ENCODE measurements around the gene MSH5. TPM values are rescaled to one million over a fixed set of nuclear protein-coding genes. Genes with fewer than 3 reads are reported as not detected.

Gene MSH5
- total and polyA plus RNA-seq, 2 experiments from 2014 or later = 12.1 to 23.9 TPM

Small RNA genes lying within 50 kb of the gene (microRNA-seq; reads per million reads assigned to microRNA genes)
- gene MIR4646 = not detected

Small RNA genes lying within 50 kb of the gene (small RNA-seq; reads per million reads assigned to genes)
- gene LY6G6D (ENCODE audit: low replicate concordance) (not detected), gene MIR4646 (ENCODE audit: low replicate concordance) (not detected), gene MSH5-SAPCD1 (ENCODE audit: low replicate concordance) (not detected), gene RF00019 (ENCODE audit: low replicate concordance) (not detected), gene RNU6-850P (ENCODE audit: low replicate concordance) (not detected), gene SAPCD1 (ENCODE audit: low replicate concordance) (not detected)

Other genes with a start within 250 kb of the MSH5 start
Only the 30 nearest of the 43 such genes appear.
- not detected in 2 replicates for gene LTB, start 157.6 kb upstream of the MSH5 start, total RNA-seq (2014; rRNA removed; shearing (Covaris generic))
- gene LTB, start 157.6 kb upstream of the MSH5 start, polyA plus RNA-seq (2016; fragmentation: Nextera tagmentation; extraction: Ambion mirVana) = 0.83 and 1.7 TPM in 2 replicates
- not detected in 2 replicates for gene LST1, start 153.7 kb upstream of the MSH5 start, total RNA-seq (2014; rRNA removed; shearing (Covaris generic))
- 0.37 TPM in 1 of 2 replicates, not detected in the other for gene LST1, start 153.7 kb upstream of the MSH5 start, polyA plus RNA-seq (2016; fragmentation: Nextera tagmentation; extraction: Ambion mirVana)
- not detected in 2 replicates for gene NCR3, start 147.0 kb upstream of the MSH5 start, total RNA-seq (2014; rRNA removed; shearing (Covaris generic))
- gene NCR3, start 147.0 kb upstream of the MSH5 start, polyA plus RNA-seq (2016; fragmentation: Nextera tagmentation; extraction: Ambion mirVana) = not detected in 2 replicates
- 6.2 and 13.3 TPM in 2 replicates for gene AIF1, start 124.8 kb upstream of the MSH5 start, total RNA-seq (2014; rRNA removed; shearing (Covaris generic))
- 33.7 and 36.2 TPM in 2 replicates for gene AIF1, start 124.8 kb upstream of the MSH5 start, polyA plus RNA-seq (2016; fragmentation: Nextera tagmentation; extraction: Ambion mirVana)
- gene PRRC2A, start 119.3 kb upstream of the MSH5 start, total RNA-seq (2014; rRNA removed; shearing (Covaris generic)) = 223 and 273 TPM in 2 replicates
- gene PRRC2A, start 119.3 kb upstream of the MSH5 start, polyA plus RNA-seq (2016; fragmentation: Nextera tagmentation; extraction: Ambion mirVana) = 213 and 238 TPM in 2 replicates
- 289 and 292 TPM in 2 replicates for gene BAG6, start 87.3 kb upstream of the MSH5 start, total RNA-seq (2014; rRNA removed; shearing (Covaris generic))
- 169 and 183 TPM in 2 replicates for gene BAG6, start 87.3 kb upstream of the MSH5 start, polyA plus RNA-seq (2016; fragmentation: Nextera tagmentation; extraction: Ambion mirVana)
- 1.2 and 4.2 TPM in 2 replicates for gene APOM, start 84.1 kb upstream of the MSH5 start, total RNA-seq (2014; rRNA removed; shearing (Covaris generic))
- 10.0 and 10.7 TPM in 2 replicates for gene APOM, start 84.1 kb upstream of the MSH5 start, polyA plus RNA-seq (2016; fragmentation: Nextera tagmentation; extraction: Ambion mirVana)
- 12.8 and 15.0 TPM in 2 replicates for gene C6orf47, start 79.2 kb upstream of the MSH5 start, total RNA-seq (2014; rRNA removed; shearing (Covaris generic))
- gene C6orf47, start 79.2 kb upstream of the MSH5 start, polyA plus RNA-seq (2016; fragmentation: Nextera tagmentation; extraction: Ambion mirVana) = 9.4 TPM in 2 replicates
- 24.6 and 27.1 TPM in 2 replicates for gene GPANK1, start 75.0 kb upstream of the MSH5 start, total RNA-seq (2014; rRNA removed; shearing (Covaris generic))
- gene GPANK1, start 75.0 kb upstream of the MSH5 start, polyA plus RNA-seq (2016; fragmentation: Nextera tagmentation; extraction: Ambion mirVana) = 49.2 and 54.0 TPM in 2 replicates
- 210 and 260 TPM in 2 replicates for gene CSNK2B, start 73.9 kb upstream of the MSH5 start, total RNA-seq (2014; rRNA removed; shearing (Covaris generic))
- 271 and 282 TPM in 2 replicates for gene CSNK2B, start 73.9 kb upstream of the MSH5 start, polyA plus RNA-seq (2016; fragmentation: Nextera tagmentation; extraction: Ambion mirVana)
- gene LY6G5B, start 70.0 kb upstream of the MSH5 start, total RNA-seq (2014; rRNA removed; shearing (Covaris generic)) = 3.8 and 7.9 TPM in 2 replicates
- gene LY6G5B, start 70.0 kb upstream of the MSH5 start, polyA plus RNA-seq (2016; fragmentation: Nextera tagmentation; extraction: Ambion mirVana) = 8.4 and 8.5 TPM in 2 replicates
- 1.1 TPM in 1 of 2 replicates, not detected in the other for gene LY6G5C, start 58.9 kb upstream of the MSH5 start, total RNA-seq (2014; rRNA removed; shearing (Covaris generic))
- gene LY6G5C, start 58.9 kb upstream of the MSH5 start, polyA plus RNA-seq (2016; fragmentation: Nextera tagmentation; extraction: Ambion mirVana) = 2.1 TPM in 2 replicates
- 29.7 and 37.0 TPM in 2 replicates for gene ABHD16A, start 36.7 kb upstream of the MSH5 start, total RNA-seq (2014; rRNA removed; shearing (Covaris generic))
- gene ABHD16A, start 36.7 kb upstream of the MSH5 start, polyA plus RNA-seq (2016; fragmentation: Nextera tagmentation; extraction: Ambion mirVana) = 25.9 and 26.9 TPM in 2 replicates
- gene LY6G6F, start 33.1 kb upstream of the MSH5 start, total RNA-seq (2014; rRNA removed; shearing (Covaris generic)) = not detected in 2 replicates
- not detected in 2 replicates for gene LY6G6F, start 33.1 kb upstream of the MSH5 start, polyA plus RNA-seq (2016; fragmentation: Nextera tagmentation; extraction: Ambion mirVana)
- gene LY6G6D, start 24.7 kb upstream of the MSH5 start, total RNA-seq (2014; rRNA removed; shearing (Covaris generic)) = not detected in 2 replicates
- not detected in 2 replicates for gene LY6G6D, start 24.7 kb upstream of the MSH5 start, polyA plus RNA-seq (2016; fragmentation: Nextera tagmentation; extraction: Ambion mirVana)
- not detected in 2 replicates for gene LY6G6C, start 18.3 kb upstream of the MSH5 start, total RNA-seq (2014; rRNA removed; shearing (Covaris generic))
- 0.23 TPM in 1 of 2 replicates, not detected in the other for gene LY6G6C, start 18.3 kb upstream of the MSH5 start, polyA plus RNA-seq (2016; fragmentation: Nextera tagmentation; extraction: Ambion mirVana)
- gene MPIG6B, start 16.6 kb upstream of the MSH5 start, total RNA-seq (2014; rRNA removed; shearing (Covaris generic)) = not detected in 2 replicates
- gene MPIG6B, start 16.6 kb upstream of the MSH5 start, polyA plus RNA-seq (2016; fragmentation: Nextera tagmentation; extraction: Ambion mirVana) = 0.12 and 0.13 TPM in 2 replicates
- gene DDAH2, start 10.7 kb upstream of the MSH5 start, total RNA-seq (2014; rRNA removed; shearing (Covaris generic)) = 58.7 and 62.2 TPM in 2 replicates
- 65.0 and 65.1 TPM in 2 replicates for gene DDAH2, start 10.7 kb upstream of the MSH5 start, polyA plus RNA-seq (2016; fragmentation: Nextera tagmentation; extraction: Ambion mirVana)
- gene CLIC1, start 3.5 kb upstream of the MSH5 start, total RNA-seq (2014; rRNA removed; shearing (Covaris generic)) = 226 and 269 TPM in 2 replicates
- gene CLIC1, start 3.5 kb upstream of the MSH5 start, polyA plus RNA-seq (2016; fragmentation: Nextera tagmentation; extraction: Ambion mirVana) = 269 and 296 TPM in 2 replicates
- 3.9 TPM in 1 of 2 replicates, not detected in the other for gene SAPCD1, start 22.7 kb downstream of the MSH5 start, total RNA-seq (2014; rRNA removed; shearing (Covaris generic))
- gene SAPCD1, start 22.7 kb downstream of the MSH5 start, polyA plus RNA-seq (2016; fragmentation: Nextera tagmentation; extraction: Ambion mirVana) = 4.5 and 5.0 TPM in 2 replicates
- 0.07 and 0.12 TPM in 2 replicates for gene VWA7, start 37.3 kb downstream of the MSH5 start, total RNA-seq (2014; rRNA removed; shearing (Covaris generic))
- 0.36 and 0.75 TPM in 2 replicates for gene VWA7, start 37.3 kb downstream of the MSH5 start, polyA plus RNA-seq (2016; fragmentation: Nextera tagmentation; extraction: Ambion mirVana)
- 137 and 153 TPM in 2 replicates for gene VARS1, start 55.7 kb downstream of the MSH5 start, total RNA-seq (2014; rRNA removed; shearing (Covaris generic))
- gene VARS1, start 55.7 kb downstream of the MSH5 start, polyA plus RNA-seq (2016; fragmentation: Nextera tagmentation; extraction: Ambion mirVana) = 66.0 and 71.2 TPM in 2 replicates
- 93.5 and 106 TPM in 2 replicates for gene LSM2, start 67.0 kb downstream of the MSH5 start, total RNA-seq (2014; rRNA removed; shearing (Covaris generic))
- 140 and 143 TPM in 2 replicates for gene LSM2, start 67.0 kb downstream of the MSH5 start, polyA plus RNA-seq (2016; fragmentation: Nextera tagmentation; extraction: Ambion mirVana)
- gene HSPA1L, start 75.3 kb downstream of the MSH5 start, total RNA-seq (2014; rRNA removed; shearing (Covaris generic)) = 0.50 and 0.83 TPM in 2 replicates
- 0.44 and 0.49 TPM in 2 replicates for gene HSPA1L, start 75.3 kb downstream of the MSH5 start, polyA plus RNA-seq (2016; fragmentation: Nextera tagmentation; extraction: Ambion mirVana)
- 57.1 and 58.3 TPM in 2 replicates for gene HSPA1A, start 75.5 kb downstream of the MSH5 start, total RNA-seq (2014; rRNA removed; shearing (Covaris generic))
- 36.1 and 39.1 TPM in 2 replicates for gene HSPA1A, start 75.5 kb downstream of the MSH5 start, polyA plus RNA-seq (2016; fragmentation: Nextera tagmentation; extraction: Ambion mirVana)
- gene HSPA1B, start 87.7 kb downstream of the MSH5 start, total RNA-seq (2014; rRNA removed; shearing (Covaris generic)) = 102 and 113 TPM in 2 replicates
- gene HSPA1B, start 87.7 kb downstream of the MSH5 start, polyA plus RNA-seq (2016; fragmentation: Nextera tagmentation; extraction: Ambion mirVana) = 25.9 and 31.7 TPM in 2 replicates
- 41.1 and 47.4 TPM in 2 replicates for gene NEU1, start 122.8 kb downstream of the MSH5 start, total RNA-seq (2014; rRNA removed; shearing (Covaris generic))
- 31.4 and 32.3 TPM in 2 replicates for gene NEU1, start 122.8 kb downstream of the MSH5 start, polyA plus RNA-seq (2016; fragmentation: Nextera tagmentation; extraction: Ambion mirVana)
- gene SLC44A4, start 139.0 kb downstream of the MSH5 start, total RNA-seq (2014; rRNA removed; shearing (Covaris generic)) = 3.7 and 4.6 TPM in 2 replicates
- gene SLC44A4, start 139.0 kb downstream of the MSH5 start, polyA plus RNA-seq (2016; fragmentation: Nextera tagmentation; extraction: Ambion mirVana) = 1.1 and 1.2 TPM in 2 replicates
- gene EHMT2, start 157.7 kb downstream of the MSH5 start, total RNA-seq (2014; rRNA removed; shearing (Covaris generic)) = 184 and 193 TPM in 2 replicates
- gene EHMT2, start 157.7 kb downstream of the MSH5 start, polyA plus RNA-seq (2016; fragmentation: Nextera tagmentation; extraction: Ambion mirVana) = 112 and 113 TPM in 2 replicates
- 14.4 and 14.9 TPM in 2 replicates for gene ZBTB12, start 162.1 kb downstream of the MSH5 start, total RNA-seq (2014; rRNA removed; shearing (Covaris generic))
- gene ZBTB12, start 162.1 kb downstream of the MSH5 start, polyA plus RNA-seq (2016; fragmentation: Nextera tagmentation; extraction: Ambion mirVana) = 0.18 and 0.68 TPM in 2 replicates